Measurements from ENCODE around the gene TPRG1.

DNA sequence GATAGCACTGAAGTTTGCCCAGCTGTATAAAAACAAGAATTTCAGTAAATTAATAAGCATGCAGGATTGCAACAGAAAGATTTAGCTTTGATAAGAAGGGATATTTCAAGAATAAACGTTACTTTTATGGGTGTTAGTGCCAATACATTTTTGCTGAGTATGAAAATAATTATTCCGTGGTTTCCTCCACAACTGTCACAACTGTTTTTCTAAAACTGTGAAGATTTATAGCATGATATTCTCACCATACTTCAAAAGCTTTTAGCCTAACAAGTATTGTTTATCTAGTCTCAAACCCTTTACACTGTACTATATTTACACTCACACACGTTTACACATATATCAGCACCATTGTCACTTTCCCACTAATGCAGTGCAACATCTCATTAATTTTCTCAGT lies 200.5 kb downstream of the TPRG1 start:
- TF ChIP-seq, protein P1, sequence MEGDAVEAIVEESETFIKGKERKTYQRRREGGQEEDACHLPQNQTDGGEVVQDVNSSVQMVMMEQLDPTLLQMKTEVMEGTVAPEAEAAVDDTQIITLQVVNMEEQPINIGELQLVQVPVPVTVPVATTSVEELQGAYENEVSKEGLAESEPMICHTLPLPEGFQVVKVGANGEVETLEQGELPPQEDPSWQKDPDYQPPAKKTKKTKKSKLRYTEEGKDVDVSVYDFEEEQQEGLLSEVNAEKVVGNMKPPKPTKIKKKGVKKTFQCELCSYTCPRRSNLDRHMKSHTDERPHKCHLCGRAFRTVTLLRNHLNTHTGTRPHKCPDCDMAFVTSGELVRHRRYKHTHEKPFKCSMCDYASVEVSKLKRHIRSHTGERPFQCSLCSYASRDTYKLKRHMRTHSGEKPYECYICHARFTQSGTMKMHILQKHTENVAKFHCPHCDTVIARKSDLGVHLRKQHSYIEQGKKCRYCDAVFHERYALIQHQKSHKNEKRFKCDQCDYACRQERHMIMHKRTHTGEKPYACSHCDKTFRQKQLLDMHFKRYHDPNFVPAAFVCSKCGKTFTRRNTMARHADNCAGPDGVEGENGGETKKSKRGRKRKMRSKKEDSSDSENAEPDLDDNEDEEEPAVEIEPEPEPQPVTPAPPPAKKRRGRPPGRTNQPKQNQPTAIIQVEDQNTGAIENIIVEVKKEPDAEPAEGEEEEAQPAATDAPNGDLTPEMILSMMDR (conservative IDR thresholded peaks at IDR 0.05; ENCODE audit: low read depth, low read length) = no peak
- no peak for TF ChIP-seq RAD21 (IDR thresholded peaks at IDR 0.05; ENCODE audit: low read length)
- TF ChIP-seq POLR2A (IDR thresholded peaks at IDR 0.05; ENCODE audit: low read depth, low read length) = no peak
